ENCODE results near the gene CD1D. TPM values are rescaled to one million over a fixed set of nuclear protein-coding genes. Genes with fewer than 3 reads are reported as not detected.

The CD1D gene
- 1 to 10 TPM; 5.4 to 8.9 (median 7.1) TPM for total RNA-seq
- long read RNA-seq, partial matches to known transcripts = 0 of 5 reads
- long read RNA-seq, other reads (novel, unspliced or antisense) = 5 of 5 reads

DNA sequence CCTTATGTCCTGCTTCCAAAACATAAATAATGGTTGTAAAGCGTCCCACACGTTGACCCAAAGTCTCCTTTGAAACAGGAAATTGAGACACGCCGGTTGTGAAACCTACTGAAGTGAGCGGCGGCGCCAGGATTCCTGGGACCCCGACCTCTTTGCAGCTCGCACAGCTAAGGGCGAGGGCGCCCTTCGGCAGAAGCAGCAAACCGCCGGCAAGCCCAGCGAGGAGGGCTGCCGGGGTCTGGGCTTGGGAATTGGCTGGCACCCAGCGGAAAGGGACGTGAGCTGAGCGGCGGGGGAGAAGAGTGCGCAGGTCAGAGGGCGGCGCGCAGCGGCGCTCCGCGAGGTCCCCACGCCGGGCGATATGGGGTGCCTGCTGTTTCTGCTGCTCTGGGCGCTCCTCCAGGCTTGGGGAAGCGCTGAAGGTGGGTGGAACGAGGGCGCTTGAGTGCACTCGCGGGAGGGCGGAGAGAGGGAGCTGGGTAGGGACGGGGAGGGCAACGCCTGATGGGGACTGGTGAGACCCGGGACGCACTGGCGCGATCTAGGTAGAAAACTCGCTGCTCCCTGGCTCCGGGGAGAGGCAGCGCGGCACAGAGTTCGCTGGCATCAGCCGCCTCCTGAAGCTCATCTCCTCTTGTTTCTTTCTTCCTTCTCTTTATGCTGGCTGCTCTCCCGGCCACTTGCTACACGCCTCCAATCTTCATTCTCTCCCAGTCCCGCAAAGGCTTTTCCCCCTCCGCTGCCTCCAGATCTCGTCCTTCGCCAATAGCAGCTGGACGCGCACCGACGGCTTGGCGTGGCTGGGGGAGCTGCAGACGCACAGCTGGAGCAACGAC lies at the start of gene CD1D:
TSS of gene CD1D (plus strand) at position 155 of the 836 bp plus-strand sequence. CDS start at position 362, 207 bp downstream.
- Histone ChIP-seq H3K27me3 (no peaks in the 10 kb centered on the region), H3K27ac (peak within 1 kb of the TSS; percentile 23 to 60 (median 33)), H3K9me3 (no peaks in the 10 kb centered on the region), H3K36me3 (no peaks in the 10 kb centered on the region), H3K4me3 (peak within 1 kb of the TSS; percentile 49 to 63 (median 59)), H3K4me1 (peaks cover 0 to 27% (median 7%) of the 10 kb centered on the region in 4 donors)
- TF ChIP-seq, protein P1, sequence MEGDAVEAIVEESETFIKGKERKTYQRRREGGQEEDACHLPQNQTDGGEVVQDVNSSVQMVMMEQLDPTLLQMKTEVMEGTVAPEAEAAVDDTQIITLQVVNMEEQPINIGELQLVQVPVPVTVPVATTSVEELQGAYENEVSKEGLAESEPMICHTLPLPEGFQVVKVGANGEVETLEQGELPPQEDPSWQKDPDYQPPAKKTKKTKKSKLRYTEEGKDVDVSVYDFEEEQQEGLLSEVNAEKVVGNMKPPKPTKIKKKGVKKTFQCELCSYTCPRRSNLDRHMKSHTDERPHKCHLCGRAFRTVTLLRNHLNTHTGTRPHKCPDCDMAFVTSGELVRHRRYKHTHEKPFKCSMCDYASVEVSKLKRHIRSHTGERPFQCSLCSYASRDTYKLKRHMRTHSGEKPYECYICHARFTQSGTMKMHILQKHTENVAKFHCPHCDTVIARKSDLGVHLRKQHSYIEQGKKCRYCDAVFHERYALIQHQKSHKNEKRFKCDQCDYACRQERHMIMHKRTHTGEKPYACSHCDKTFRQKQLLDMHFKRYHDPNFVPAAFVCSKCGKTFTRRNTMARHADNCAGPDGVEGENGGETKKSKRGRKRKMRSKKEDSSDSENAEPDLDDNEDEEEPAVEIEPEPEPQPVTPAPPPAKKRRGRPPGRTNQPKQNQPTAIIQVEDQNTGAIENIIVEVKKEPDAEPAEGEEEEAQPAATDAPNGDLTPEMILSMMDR (IDR thresholded peaks at IDR 0.05) = no peak
- TF ChIP-seq POLR2A (IDR thresholded peaks at IDR 0.05) = peak; percentile 57
- intact Hi-C loops (cut with DNase I) = no loop called here
- DNase-seq (peak; percentile 57 to 82 (median 66)), ATAC-seq (peak; percentile 31 to 57 (median 43))
- 18% methylated on average over 31 of the region's 63 CpGs for WGBS (ENCODE audit: insufficient coverage, low coverage, low lambda C conversion rate, missing lambda C conversion rate)

DNA sequence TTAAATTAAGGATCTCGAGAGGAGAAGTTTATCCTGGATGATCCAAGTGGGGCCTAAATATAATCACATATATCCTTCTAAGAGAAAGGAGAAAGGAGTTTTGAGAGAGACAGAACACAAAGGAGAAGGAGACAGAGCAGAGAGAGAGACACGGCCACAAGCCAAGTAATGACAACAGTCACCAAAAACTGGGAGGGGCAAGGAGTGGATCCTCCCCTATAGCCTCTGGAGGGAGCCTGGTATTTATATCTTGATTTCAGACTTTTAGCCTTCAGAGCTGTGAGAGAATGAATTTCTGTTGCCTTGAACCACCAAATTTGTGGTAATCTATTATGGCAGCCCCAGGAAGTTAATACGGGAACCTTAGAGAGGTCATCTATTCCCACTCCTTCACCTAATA lies 49.5 kb upstream of the CD1D start:
- no peaks in the 10 kb centered on the region for H3K4me1 ChIP-seq
- intact Hi-C loops (cut with DNase I) = no loop called here
- H3K4me3 ChIP-seq = no peak overlapping the region
- H3K27me3 ChIP-seq = no peaks in the 10 kb centered on the region
- no peaks in the 10 kb centered on the region for H3K36me3 ChIP-seq
- DNase-seq (no peak), ATAC-seq (no peak)
- H3K9me3 ChIP-seq = no peaks in the 10 kb centered on the region
- TF ChIP-seq, protein P1 (IDR thresholded peaks at IDR 0.05) = no peak
- TF ChIP-seq POLR2A (IDR thresholded peaks at IDR 0.05) = no peak
- no peak overlapping the region for H3K27ac ChIP-seq
- 60% methylated on average over 3 of the region's 3 CpGs for WGBS (ENCODE audit: insufficient coverage, low coverage, low lambda C conversion rate, missing lambda C conversion rate)

DNA sequence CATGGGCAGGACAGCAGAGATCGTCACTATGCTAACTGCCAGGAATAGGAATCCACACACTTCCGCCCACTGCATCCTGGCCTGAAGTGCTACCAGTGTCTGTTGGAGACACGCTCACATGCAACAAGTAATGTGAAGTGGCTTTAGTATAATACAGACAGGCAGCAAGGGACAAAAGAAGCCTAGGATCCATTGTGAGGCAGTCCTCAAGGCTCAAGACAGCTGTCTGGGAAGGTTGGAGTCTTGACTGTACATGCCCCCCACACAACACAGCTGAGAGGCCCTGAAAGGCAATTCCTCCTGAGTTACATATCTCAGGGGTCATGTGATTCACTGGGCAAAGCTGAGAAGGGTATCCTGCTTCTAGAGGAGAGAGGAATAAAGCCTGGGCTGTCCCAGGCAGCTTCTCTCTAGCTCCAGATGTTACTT lies 39.9 kb upstream of the CD1D start:
- 83% methylated on average over 3 of the region's 3 CpGs for WGBS (ENCODE audit: insufficient coverage, low coverage, low lambda C conversion rate, missing lambda C conversion rate)
- no peak overlapping the region for H3K27ac ChIP-seq
- H3K36me3 ChIP-seq = no peaks in the 10 kb centered on the region
- intact Hi-C loops (cut with DNase I) = no loop called here
- no peak for ATAC-seq
- no peaks in the 10 kb centered on the region for H3K27me3 ChIP-seq
- no peaks in the 10 kb centered on the region for H3K4me1 ChIP-seq
- no peak for TF ChIP-seq POLR2A (IDR thresholded peaks at IDR 0.05)
- TF ChIP-seq, protein P1 (IDR thresholded peaks at IDR 0.05) = no peak
- DNase-seq = no peak
- no peak overlapping the region for H3K4me3 ChIP-seq
- no peaks in the 10 kb centered on the region for H3K9me3 ChIP-seq

DNA sequence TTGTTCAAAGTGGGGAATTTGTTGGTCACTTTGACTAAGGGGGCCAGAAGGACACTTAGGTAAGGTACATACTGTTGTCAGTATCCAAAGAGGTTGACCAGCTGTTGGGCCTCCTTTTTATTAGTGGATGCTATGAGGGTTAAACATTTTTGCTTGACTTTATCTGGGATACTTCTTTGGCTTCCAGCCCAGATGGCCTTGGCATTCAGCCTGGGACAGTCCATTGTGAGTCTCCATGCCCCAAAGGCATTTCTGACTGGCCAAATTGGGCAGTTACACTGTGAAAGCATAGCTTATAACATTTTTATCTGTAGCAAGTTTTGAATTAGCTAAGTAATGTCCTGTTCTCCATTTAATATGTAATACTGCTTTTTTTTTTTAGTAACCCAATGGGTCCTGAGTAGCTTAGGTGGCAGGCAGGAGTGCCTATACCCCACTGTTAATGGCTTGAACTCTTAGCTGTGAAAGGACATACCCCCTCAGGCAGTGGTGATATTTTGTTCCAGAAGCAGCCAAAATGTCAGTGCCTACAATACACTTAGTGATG lies 35.4 kb upstream of the CD1D start:
- TF ChIP-seq, protein P1 (IDR thresholded peaks at IDR 0.05) = no peak
- no peak for TF ChIP-seq POLR2A (IDR thresholded peaks at IDR 0.05)
- Histone ChIP-seq H3K27me3 (no peaks in the 10 kb centered on the region), H3K4me1 (peaks cover 0 to 9% (median 6%) of the 10 kb centered on the region in 4 donors), H3K9me3 (no peaks in the 10 kb centered on the region), H3K4me3 (no peak overlapping the region), H3K27ac (no peak overlapping the region), H3K36me3 (no peaks in the 10 kb centered on the region)
- DNase-seq (peak in 2 of 3 donors; percentile 28 to 70), ATAC-seq (no peak)
- intact Hi-C loops (cut with DNase I) = no loop called here

Measured in right lobe of liver (tissue), 6 donors.